GM21515 (cell line): ENCODE results near the gene TGM6.
"Not testable (repeated sequence)": the region's sequence is repeated elsewhere in the genome, so short reads cannot be mapped to it uniquely, and the experiment has no call there.

Experiments
- ATAC-seq: cut with Tn5 transposase; IDR thresholded peaks from one replicate; pipeline ENCODE4 v1.9.1; 2021; ENCODE audit not compliant: unreplicated experiment

The TGM6 gene

GRCh38 chr20:2397595-2398145, 17.0 kb downstream of the TGM6 start:
- ATAC-seq, result no peak

GRCh38 chr20:2398449-2398848, 17.7 kb downstream of the TGM6 start:
- no peak for ATAC-seq

DNA sequence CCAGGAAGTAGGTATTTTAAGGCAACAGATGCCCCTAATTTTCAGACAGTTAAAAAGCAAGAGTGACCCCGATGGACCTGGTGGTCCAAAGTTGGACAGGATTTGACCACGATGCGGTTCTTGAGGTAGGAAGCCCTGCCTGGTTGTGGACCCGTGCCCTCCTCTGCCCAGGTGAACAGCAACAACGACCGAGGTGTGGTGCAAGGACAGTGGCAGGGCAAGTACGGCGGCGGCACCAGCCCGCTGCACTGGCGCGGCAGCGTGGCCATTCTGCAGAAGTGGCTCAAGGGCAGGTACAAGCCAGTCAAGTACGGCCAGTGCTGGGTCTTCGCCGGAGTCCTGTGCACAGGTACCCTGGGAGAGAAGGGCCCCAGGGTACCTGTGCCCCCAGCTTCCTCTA, 18.7 kb downstream of the TGM6 start:
- no peak for ATAC-seq

DNA sequence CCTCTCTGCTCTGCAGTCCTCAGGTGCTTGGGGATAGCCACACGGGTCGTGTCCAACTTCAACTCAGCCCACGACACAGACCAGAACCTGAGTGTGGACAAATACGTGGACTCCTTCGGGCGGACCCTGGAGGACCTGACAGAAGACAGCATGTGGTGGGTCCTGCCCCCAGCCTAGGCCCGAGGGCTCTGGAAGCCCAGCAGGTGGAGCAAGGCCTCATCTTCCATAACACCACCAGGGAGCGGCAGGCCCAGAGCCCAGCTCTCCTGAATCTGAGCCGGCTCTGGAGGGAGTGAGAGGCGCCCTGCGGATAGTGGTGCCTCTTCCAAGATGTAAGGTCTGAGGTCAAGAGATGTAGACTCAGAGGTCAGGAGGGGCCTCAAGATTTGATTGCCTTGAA, 19.6 kb downstream of the TGM6 start:
- ATAC-seq, result no peak

DNA sequence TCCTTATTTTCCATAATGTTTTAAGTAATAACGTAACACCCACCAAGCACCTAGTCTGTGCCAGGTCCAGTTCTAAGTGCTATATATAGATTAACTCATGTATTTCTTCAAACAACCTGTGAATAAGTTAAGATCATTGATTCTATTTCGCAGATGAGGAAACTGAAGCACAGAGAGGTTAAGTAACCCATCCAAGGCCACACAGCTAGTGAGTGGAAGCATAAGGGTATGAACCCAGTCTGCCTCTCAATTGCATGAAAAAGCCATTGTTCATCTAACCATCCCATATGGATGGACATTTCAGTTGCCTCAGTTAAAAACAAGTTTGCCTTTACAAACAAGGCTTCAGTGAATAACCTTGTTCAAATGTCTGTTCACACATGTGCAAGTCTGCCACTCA, 20.8 kb downstream of the TGM6 start:
- no peak for ATAC-seq

DNA sequence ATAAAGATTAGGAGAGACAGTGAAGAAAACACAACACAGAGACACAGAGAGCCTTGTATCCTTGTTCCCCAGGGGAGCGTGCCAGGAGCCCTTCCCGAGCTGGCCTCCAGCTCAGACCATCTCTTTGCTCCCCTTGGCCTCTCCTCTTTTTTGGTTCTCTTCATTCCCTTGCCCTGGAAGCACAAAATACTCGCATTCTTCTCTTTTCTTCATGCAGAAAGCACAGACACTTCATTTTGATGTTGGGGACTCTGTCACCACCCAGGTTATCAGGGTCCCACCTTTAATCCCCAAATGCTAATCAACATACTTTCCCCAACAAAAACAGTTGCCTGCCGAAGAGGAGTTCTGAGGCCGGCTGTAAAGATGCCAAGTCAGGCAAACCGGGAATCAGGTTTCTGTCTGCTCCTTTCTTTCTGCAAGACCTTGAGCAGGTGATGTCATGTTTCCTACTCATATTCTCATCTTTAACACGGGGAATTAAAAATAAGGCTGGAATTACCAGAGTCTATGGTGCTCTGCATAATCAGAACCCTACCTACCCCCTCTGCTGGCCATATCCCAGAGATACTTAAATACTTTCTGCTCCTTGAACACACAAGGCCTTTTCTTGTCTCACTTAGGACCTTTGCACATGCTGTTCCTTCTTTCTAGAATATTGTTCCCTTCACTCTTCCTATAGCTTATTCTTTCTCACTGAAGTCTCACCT, 21.7 kb downstream of the TGM6 start:
- no peak for ATAC-seq

- ATAC-seq, result no peak
These were observed 22.8 kb downstream of the TGM6 start for GRCh38 chr20:2403291-2404052.

DNA sequence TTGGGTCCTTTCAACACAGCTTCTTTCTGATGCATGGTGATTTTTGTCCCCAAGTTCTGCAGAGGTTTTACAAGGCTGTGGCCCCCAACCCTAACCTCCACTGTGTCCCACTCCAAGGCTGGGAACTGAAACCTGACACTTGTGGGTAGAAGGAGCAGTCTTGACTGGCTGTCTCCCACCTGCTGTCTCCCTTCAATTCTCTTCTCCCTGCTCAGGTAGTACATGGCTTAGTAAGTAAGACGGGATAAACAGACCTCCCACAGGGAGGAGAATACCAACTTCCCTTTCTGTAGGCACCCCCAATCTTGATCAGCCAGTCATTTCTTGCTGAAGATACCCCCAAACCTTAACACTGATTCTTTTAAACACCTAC, 25.0 kb downstream of the TGM6 start:
- no peak for ATAC-seq

DNA sequence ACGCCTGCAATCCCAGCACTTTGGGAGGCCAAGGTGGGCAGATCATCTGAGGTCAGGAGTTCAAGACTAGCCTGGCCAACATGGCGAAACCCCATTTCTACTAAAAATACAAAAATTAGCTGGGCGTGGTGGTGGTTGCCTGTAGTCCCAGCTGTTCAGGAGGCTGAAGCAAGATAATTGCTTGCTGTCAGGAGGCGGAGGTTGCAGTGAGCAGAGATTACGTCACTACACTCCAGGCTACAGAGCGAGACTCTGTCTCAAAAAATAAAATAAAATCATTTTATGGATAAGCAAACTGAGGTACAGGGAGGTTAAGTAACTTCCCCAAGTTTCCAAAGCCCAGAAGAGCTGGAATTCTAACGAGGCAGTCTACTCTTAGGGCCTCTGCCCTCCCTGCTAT, 26.7 kb downstream of the TGM6 start:
- ATAC-seq, result not testable (repeated sequence)

DNA sequence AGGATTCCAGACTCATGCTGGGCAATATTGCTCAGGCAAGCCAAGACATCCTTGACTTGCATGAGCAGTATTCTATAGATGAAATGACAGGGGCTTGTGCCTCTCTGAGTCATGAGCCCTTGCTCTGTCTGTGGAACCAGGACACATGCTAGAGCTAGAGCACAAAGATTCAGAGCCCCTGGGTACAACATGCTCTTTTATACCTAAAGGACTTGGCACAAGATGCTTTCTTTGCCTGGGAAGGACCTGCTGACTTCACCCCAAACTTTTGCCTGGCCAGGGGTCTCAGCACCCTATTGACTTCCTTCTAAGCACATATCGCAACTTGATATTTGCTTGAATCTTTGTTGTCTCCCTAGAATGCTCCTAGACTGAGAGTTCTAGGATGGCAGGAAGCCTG, 27.4 kb downstream of the TGM6 start:
- ATAC-seq, result no peak

GRCh38 chr20:2416541-2417212, 36.0 kb downstream of the TGM6 start:
- no peak for ATAC-seq

DNA sequence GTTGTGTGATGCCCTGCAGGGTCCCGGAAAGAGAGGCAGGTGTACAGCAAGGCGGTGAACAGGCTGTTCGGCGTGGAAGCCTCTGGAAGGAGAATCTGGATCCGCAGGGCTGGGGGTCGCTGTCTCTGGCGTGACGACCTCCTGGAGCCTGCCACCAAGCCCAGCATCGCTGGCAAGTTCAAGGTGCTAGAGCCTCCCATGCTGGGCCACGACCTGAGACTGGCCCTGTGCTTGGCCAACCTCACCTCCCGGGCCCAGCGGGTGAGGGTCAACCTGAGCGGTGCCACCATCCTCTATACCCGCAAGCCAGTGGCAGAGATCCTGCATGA, 36.5 kb downstream of the TGM6 start:
- no peak for ATAC-seq

- ATAC-seq, result no peak
These were observed 37.7 kb downstream of the TGM6 start for GRCh38 chr20:2418388-2418787.

DNA sequence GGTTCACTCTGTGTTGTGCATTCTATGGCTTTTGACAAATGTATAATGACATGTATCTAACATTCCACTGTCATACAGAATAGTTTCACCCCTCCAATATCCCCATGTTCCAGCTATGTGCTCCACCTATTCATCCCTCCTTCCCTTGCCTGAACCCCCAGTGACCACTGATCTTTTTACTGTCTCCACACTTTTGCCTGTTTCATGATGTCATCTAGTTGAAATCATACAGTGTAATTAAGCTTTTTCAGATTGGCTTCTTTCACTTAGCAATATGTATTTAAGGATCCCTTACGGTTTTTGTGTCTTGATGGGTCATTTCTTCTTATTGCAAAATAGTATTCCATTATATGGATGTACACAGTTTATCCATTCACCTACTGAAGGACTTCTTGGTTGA, 39.8 kb downstream of the TGM6 start:
- no peak for ATAC-seq

DNA sequence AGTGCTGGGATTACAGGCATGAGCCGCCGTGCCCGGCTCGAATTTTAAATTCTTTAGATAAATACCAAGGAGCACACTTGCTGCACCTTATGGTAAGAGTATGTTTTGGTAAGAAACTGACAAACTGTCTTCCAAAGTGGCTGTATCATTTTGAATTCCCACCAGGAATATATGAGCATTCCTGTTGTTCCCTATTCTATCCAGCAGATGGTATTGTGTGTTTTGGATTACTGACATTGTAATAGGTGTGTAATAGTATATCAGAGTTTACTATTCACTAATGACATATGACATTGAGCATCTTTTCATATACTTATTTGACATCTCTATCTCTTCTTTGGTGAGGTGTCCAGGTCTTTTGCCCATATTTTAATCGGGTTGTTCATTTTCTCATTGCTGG, 40.5 kb downstream of the TGM6 start:
- no peak for ATAC-seq

- no peak for ATAC-seq
These were observed 48.4 kb downstream of the TGM6 start for GRCh38 chr20:2429051-2429450.

DNA sequence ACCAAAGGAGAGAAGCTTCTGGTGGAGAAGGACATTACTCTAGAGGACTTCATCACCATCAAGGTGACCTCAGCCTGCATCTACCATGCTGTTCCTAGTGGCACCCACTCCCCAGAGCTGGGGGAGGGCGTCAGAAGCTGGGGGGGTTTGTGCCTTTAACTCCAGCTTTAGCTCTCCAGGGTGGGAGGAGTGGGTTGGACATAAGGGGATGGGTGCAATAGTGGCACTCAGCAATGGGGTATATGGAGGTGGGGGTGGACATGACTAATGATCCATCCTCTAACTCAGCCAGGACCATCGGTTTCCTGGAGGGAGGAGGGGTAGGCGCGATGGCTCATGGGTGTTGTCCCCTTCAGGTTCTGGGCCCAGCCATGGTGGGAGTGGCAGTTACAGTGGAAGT, 49.8 kb downstream of the TGM6 start:
- no peak for ATAC-seq

GRCh38 chr20:2431185-2431584, 50.5 kb downstream of the TGM6 start:
- ATAC-seq, result no peak

- no peak for ATAC-seq
These were observed 66.1 kb downstream of the TGM6 start for GRCh38 chr20:2446845-2447244.

GRCh38 chr20:2449386-2449785, 68.7 kb downstream of the TGM6 start:
- ATAC-seq, result no peak

GRCh38 chr20:2451422-2451821, 70.7 kb downstream of the TGM6 start:
- no peak for ATAC-seq
